ENCODE data around the gene PRR20A.
"Not testable (repeated sequence)": the region's sequence is repeated elsewhere in the genome, so short reads cannot be mapped to it uniquely, and the experiment has no call there.

PRR20A gene

DNA sequence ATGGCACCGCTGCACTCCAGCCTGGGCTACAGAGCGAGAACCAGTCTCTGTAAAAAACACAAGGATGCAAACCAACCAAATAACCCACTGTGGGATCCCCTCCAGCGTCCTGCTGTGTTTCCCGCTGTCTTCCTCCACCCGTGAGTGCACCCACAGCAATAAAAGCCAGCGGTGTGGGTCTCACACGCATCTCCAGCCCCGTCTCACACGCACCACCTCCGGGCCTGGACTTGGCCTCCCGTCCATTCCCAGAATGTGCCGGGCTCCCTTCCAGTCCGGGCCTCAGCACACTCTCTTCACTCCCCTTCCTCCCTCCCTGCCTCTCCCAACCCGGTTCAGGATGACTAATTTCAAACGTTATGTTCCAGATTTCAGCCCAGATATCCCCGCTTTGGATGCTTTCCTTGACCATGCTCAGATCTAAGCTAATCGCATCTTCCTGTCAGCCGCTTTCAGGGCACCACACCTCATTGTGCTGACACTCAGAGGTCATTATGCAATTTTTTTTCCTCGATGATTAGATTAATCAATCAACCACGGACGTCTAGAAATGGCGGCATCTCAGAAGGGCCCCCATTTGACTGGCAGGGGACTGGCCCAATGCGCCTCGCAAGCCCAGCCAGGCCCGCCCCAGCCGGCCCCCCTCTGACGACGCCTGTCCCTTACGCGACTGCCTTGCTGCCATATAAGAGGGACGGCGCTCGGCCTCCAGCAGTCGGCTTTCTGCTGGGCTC lies at the start of gene PRR20A:
Gene PRR20A (plus strand): TSS at position 684 of the 734 bp plus-strand sequence. CDS start 387 bp downstream, outside the sequence.
- not testable (repeated sequence) for DNase-seq

GRCh38 chr13:57114945-57115344 lies 25.8 kb upstream of the PRR20A start:
- no peak for DNase-seq

- no peak for DNase-seq
Observed at GRCh38 chr13:57123681-57124080, 17.0 kb upstream of the PRR20A start.

DNA sequence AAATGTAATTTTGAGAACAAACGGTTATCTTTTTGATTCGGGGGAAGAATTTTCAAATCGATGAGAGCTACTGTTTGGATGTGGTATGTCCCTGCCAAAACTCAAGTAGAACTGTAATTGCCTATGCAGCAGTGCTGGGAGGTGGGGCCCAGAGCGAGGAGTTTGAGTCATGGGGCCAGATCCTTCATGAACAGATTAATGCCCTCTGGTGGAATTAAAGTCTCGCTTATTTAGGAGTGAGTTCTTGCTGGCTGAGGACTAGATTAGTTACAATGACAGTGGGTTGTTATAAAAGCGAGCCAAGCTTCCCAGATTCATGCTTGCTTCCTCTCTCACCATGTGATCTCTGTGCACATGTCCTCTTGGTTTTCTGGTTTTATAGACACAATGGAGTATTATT lies 11.8 kb upstream of the PRR20A start:
- DNase-seq, result no peak

- DNase-seq, result no peak
Observed at GRCh38 chr13:57136093-57136492, 4.6 kb upstream of the PRR20A start.

DNA sequence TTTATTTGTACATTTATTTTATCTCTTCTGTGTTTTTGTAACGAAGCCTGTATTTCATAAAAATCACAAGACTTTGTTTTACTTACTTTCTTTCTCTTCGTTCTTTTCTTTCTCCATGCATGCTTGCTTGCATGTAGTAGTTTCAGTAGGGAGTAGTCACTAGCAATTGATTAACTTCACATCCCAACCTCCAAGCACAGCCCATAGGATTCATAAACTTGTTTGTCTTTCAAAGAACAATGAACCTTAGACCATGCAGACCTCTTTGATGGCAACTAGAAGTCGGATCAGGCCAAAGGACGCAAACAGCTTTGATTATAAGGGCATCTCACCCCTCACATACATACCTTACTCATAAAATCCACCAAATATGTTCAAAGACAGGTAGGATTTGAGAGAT lies 3.1 kb upstream of the PRR20A start:
- no peak for DNase-seq

- no peak for DNase-seq
Observed at GRCh38 chr13:57138988-57139387, 1.7 kb upstream of the PRR20A start.

GRCh38 chr13:57139781-57140180 lies 937 bp upstream of the PRR20A start:
- not testable (repeated sequence) for DNase-seq

GRCh38 chr13:57147188-57147587 lies 6.5 kb downstream of the PRR20A start, which contains the start of gene PRR20B:
Gene PRR20B, plus strand, starts transcription at chr13:57147488. Its CDS starts 387 bp downstream, at chr13:57147875.
- DNase-seq, result not testable (repeated sequence)

- not testable (repeated sequence) for DNase-seq
Observed at GRCh38 chr13:57148106-57148505, 7.4 kb downstream of the PRR20A start.

DNA sequence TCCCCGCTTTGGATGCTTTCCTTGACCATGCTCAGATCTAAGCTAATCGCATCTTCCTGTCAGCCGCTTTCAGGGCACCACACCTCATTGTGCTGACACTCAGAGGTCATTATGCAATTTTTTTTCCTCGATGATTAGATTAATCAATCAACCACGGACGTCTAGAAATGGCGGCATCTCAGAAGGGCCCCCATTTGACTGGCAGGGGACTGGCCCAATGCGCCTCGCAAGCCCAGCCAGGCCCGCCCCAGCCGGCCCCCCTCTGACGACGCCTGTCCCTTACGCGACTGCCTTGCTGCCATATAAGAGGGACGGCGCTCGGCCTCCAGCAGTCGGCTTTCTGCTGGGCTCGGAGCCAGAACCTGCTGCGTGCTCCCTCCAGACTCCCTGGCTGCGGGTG lies 13.0 kb downstream of the PRR20A start, which contains the start of gene PRR20C:
Gene PRR20C (plus strand): TSS at position 301 of the 400 bp plus-strand sequence. CDS start 387 bp downstream, outside the sequence.
- not testable (repeated sequence) for DNase-seq

DNA sequence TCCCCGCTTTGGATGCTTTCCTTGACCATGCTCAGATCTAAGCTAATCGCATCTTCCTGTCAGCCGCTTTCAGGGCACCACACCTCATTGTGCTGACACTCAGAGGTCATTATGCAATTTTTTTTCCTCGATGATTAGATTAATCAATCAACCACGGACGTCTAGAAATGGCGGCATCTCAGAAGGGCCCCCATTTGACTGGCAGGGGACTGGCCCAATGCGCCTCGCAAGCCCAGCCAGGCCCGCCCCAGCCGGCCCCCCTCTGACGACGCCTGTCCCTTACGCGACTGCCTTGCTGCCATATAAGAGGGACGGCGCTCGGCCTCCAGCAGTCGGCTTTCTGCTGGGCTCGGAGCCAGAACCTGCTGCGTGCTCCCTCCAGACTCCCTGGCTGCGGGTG lies 19.6 kb downstream of the PRR20A start, which contains the start of gene PRR20D:
Gene PRR20D (plus strand): TSS at position 301 of the 400 bp plus-strand sequence. CDS start 387 bp downstream, outside the sequence.
- DNase-seq, result not testable (repeated sequence)

DNA sequence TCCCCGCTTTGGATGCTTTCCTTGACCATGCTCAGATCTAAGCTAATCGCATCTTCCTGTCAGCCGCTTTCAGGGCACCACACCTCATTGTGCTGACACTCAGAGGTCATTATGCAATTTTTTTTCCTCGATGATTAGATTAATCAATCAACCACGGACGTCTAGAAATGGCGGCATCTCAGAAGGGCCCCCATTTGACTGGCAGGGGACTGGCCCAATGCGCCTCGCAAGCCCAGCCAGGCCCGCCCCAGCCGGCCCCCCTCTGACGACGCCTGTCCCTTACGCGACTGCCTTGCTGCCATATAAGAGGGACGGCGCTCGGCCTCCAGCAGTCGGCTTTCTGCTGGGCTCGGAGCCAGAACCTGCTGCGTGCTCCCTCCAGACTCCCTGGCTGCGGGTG lies 26.2 kb downstream of the PRR20A start, which contains the start of gene PRR20E:
Gene PRR20E (plus strand): TSS at position 301 of the 400 bp plus-strand sequence. CDS start 387 bp downstream, outside the sequence.
- DNase-seq, result not testable (repeated sequence)

DNA sequence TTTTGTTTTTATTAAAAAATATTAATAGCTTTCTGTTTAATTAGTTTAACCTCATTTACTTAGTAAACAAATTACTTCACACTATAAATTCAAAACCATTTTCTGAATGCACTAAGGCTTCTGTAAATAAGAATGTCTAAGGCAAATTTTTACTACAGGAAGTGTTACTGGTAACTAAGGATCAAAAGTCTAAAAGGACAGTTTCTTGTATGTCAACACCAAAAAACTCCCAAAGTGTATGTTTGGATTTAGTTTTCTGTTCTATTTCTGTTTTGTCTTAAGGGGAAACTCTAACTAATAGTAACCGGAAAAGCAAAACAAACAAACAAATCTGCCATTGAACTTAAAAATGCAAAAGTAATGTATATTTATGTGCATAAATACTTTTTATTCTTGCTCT lies 50.9 kb downstream of the PRR20A start:
- DNase-seq, result no peak

All from NCI-H1417 (cell line).